H1 (cell line): ENCODE results near the gene CREB3L4. TPM values are rescaled to one million over a fixed set of nuclear protein-coding genes. Genes with fewer than 3 reads are reported as not detected.

Source experiments
- ASH2L ChIP-seq: fragments of 200-600, 300-600 bp; sonication (generic); IDR thresholded peaks from one replicate; pipeline ENCODE4 v1.7.1; 2017; ENCODE audit warnings: low read length
- BCL11A ChIP-seq, 2 experiments: IDR thresholded peaks; one replicate each; pipeline ENCODE4 v1.6.1; 2011; ENCODE audit warnings: low read depth in 2 of 2, low read length in 2 of 2, mild to moderate bottlenecking in 2 of 2
- CHD2 ChIP-seq: IDR thresholded peaks from 2 replicates; pipeline ENCODE4 v1.6.1; 2012; ENCODE audit warnings: low read length, improper control_type of control experiment
- CTBP2 ChIP-seq: IDR thresholded peaks from 2 replicates; pipeline ENCODE4 v1.7.0; 2011; ENCODE audit warnings: borderline replicate concordance, mild to moderate bottlenecking, moderate library complexity, mixed read lengths, low read length; ENCODE audit not compliant: insufficient read depth, insufficient read length
- EGR1 ChIP-seq: IDR thresholded peaks from 2 replicates; pipeline ENCODE4 v1.6.1; 2011; ENCODE audit warnings: low read depth, low read length, borderline replicate concordance
- EZH2 ChIP-seq: fragments of 200-600 bp; sonication (generic); IDR thresholded peaks from 2 replicates; pipeline ENCODE4 v1.7.1; 2012; ENCODE audit warnings: low read depth, mild to moderate bottlenecking, moderate library complexity, low read length, inconsistent platforms; ENCODE audit not compliant: severe bottlenecking
- FOSL1 ChIP-seq: IDR thresholded peaks from 2 replicates; pipeline ENCODE4 v1.6.1; 2011; ENCODE audit warnings: mild to moderate bottlenecking, low read depth, low read length, moderate library complexity; ENCODE audit not compliant: insufficient read depth
- GABPA ChIP-seq: IDR thresholded peaks from 2 replicates; pipeline ENCODE4 v1.6.1; 2011; ENCODE audit warnings: mild to moderate bottlenecking, low read length, moderate library complexity, borderline replicate concordance; ENCODE audit not compliant: insufficient read depth
- HDAC6 ChIP-seq: IDR thresholded peaks from one replicate; pipeline ENCODE4 v1.7.1; 2012; ENCODE audit warnings: low read depth, mild to moderate bottlenecking, inconsistent platforms, low read length, moderate library complexity
- KDM5A ChIP-seq: fragments of 200-600 bp; IDR thresholded peaks from 2 replicates; pipeline ENCODE4 v1.7.1; 2012; ENCODE audit warnings: mild to moderate bottlenecking, low read length, inconsistent platforms, mixed read lengths
- POLR2AphosphoS5 ChIP-seq: IDR thresholded peaks from 2 replicates; pipeline ENCODE4 v1.6.1; 2011; ENCODE audit warnings: low read depth, low read length
- POU5F1 ChIP-seq: IDR thresholded peaks from 2 replicates; pipeline ENCODE4 v1.6.1; 2011; ENCODE audit warnings: low read depth, mild to moderate bottlenecking, low read length, moderate library complexity
- RBBP5 ChIP-seq: IDR thresholded peaks from 2 replicates; pipeline ENCODE4 v1.7.1; 2012; ENCODE audit warnings: low read depth, mild to moderate bottlenecking, inconsistent platforms, low read length, moderate library complexity, borderline replicate concordance
- SAP30 ChIP-seq: fragments of 300-600 bp; sonication (generic); IDR thresholded peaks from 2 replicates; pipeline ENCODE4 v1.7.1; 2012; ENCODE audit warnings: low read length, moderate library complexity, mild to moderate bottlenecking, inconsistent platforms; ENCODE audit not compliant: insufficient read depth, insufficient replicate concordance
- SIRT6 ChIP-seq: IDR thresholded peaks from one replicate; pipeline ENCODE4 v1.7.1; 2012; ENCODE audit warnings: low read length, inconsistent platforms
- SP1 ChIP-seq: IDR thresholded peaks from 2 replicates; pipeline ENCODE4 v1.6.1; 2011; ENCODE audit warnings: low read depth, low read length
- TAF7 ChIP-seq: optimal IDR thresholded peaks from 2 replicates; pipeline ENCODE3; 2011; ENCODE audit warnings: low read depth, mild to moderate bottlenecking, inconsistent platforms, low read length, moderate library complexity, borderline replicate concordance
- ZNF274 ChIP-seq: IDR thresholded peaks from 2 replicates; pipeline ENCODE4 v1.7.0; 2012; ENCODE audit warnings: low read length, borderline replicate concordance; ENCODE audit errors: extremely low read depth
- polyA plus RNA-seq, 7 experiments: library from polyadenylated mRNA; depleted of rRNA in 3 of 7; stranded (reverse) in 5 of 7; unstranded in 2 of 7; fragments of >200 nt in 5 of 7; fragments of 200-250 nt in 2 of 7; gene quantifications; 1 replicate in 5 of 7; 2 replicates in 1 of 7; 4 replicates in 1 of 7; pipeline versions ENCODE4 v1.2.1 to v1.2.3, GENCODE V29; 2011 to 2013; ENCODE audit warnings: missing spikeins in 2 of 7, mixed read lengths in 2 of 7
- total RNA-seq: library from RNA; stranded (reverse); fragmentation: NEBNext Ultra II Directional; extraction: Animal tissue kit (Norgen Biotek cat#: 25700); gene quantifications from 2 replicates; pipeline ENCODE4 v1.2.1, GENCODE V29; 2021
- TF ChIP-seq, protein P1 (sequence below): IDR thresholded peaks from 2 replicates; pipeline ENCODE4 v1.6.1; 2012; ENCODE audit warnings: low read length, inconsistent platforms
- TF ChIP-seq, protein P2 (sequence below): IDR thresholded peaks from 2 replicates; pipeline ENCODE4 v1.6.1; 2011; ENCODE audit warnings: low read length, improper control_type of control experiment
- TF ChIP-seq, protein P3 (sequence below): IDR thresholded peaks from 2 replicates; pipeline ENCODE4 v1.6.1; 2012; ENCODE audit warnings: inconsistent platforms

CREB3L4 gene
- total and polyA plus RNA-seq, 2 of the 8 experiments (the other 6 are each of a cell fraction or from before 2014, with no cell fraction given) = 34.4 to 54.0 TPM

DNA sequence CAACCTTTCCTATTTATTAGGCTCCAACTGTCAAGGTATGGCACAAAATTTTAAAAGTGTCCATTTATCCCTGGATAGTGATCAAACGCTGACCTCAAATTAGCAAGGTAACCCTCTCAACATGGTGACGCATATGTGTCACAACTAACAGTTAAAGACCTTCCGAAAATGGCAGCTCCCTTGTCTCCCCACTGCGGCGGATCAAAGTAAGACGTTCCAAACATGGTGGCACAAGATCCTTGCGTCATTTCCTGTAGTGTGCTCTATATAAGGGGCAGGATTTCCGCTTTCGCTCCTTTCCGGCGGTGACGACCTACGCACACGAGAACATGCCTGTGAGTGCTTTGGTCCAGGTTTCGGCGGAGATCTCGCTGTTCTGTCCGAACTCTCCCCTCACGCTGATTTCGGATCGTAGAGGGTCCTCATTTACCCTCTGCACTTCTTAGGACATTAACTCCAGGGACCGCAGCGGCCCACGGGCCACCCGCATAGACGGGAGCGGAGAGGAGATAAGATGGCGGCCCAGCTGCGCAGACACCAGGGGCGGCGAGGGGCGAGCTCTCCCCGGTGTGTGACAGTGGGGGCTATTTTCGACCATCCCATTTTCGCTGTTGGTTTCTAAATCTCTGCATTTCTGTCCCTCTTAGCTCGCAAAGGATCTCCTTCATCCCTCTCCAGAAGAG, 22.9 kb downstream of the CREB3L4 start, which contains the start of gene RPS27 (continued):
- TF ChIP-seq SAP30 = peak; percentile 51
- TF ChIP-seq RBBP5 = no peak
- no peak for TF ChIP-seq FOSL1
- no peak for TF ChIP-seq EZH2
- peak; percentile 69; the same call in 1 of the 2 replicates for TF ChIP-seq SP1
- no peak for TF ChIP-seq BCL11A (IDR thresholded peaks at IDR 0.05; ENCODE audit: low read depth in 2 of 2, low read length in 2 of 2)
- peak; percentile 43; the same call in 1 of the 2 replicates for TF ChIP-seq KDM5A
- no peak for TF ChIP-seq EGR1
- TF ChIP-seq TAF7 = peak; percentile 99
- peak; percentile 88 for TF ChIP-seq GABPA
- TF ChIP-seq ASH2L = peak; percentile 83
- TF ChIP-seq SIRT6 = no peak
- TF ChIP-seq, protein P1, sequence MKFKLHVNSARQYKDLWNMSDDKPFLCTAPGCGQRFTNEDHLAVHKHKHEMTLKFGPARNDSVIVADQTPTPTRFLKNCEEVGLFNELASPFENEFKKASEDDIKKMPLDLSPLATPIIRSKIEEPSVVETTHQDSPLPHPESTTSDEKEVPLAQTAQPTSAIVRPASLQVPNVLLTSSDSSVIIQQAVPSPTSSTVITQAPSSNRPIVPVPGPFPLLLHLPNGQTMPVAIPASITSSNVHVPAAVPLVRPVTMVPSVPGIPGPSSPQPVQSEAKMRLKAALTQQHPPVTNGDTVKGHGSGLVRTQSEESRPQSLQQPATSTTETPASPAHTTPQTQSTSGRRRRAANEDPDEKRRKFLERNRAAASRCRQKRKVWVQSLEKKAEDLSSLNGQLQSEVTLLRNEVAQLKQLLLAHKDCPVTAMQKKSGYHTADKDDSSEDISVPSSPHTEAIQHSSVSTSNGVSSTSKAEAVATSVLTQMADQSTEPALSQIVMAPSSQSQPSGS = peak; percentile 82; the same call in 1 of the 2 replicates
- no peak for TF ChIP-seq CTBP2
- peak; percentile 60; the same call in 1 of the 2 replicates for TF ChIP-seq CHD2
- TF ChIP-seq, protein P2, sequence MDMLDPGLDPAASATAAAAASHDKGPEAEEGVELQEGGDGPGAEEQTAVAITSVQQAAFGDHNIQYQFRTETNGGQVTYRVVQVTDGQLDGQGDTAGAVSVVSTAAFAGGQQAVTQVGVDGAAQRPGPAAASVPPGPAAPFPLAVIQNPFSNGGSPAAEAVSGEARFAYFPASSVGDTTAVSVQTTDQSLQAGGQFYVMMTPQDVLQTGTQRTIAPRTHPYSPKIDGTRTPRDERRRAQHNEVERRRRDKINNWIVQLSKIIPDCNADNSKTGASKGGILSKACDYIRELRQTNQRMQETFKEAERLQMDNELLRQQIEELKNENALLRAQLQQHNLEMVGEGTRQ = peak; percentile 40; the same call in 1 of the 2 replicates
- no peak for TF ChIP-seq POU5F1
- TF ChIP-seq, protein P3, sequence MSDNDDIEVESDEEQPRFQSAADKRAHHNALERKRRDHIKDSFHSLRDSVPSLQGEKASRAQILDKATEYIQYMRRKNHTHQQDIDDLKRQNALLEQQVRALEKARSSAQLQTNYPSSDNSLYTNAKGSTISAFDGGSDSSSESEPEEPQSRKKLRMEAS = no peak
- no peak for TF ChIP-seq HDAC6
- TF ChIP-seq ZNF274 = no peak
- TF ChIP-seq POLR2AphosphoS5 = peak; percentile 100
